Esophagus mucosa (tissue), 1 donor: Measurements from ENCODE around the gene GRIN2C. TPM values are rescaled to one million over a fixed set of nuclear protein-coding genes. Genes with fewer than 3 reads are reported as not detected.

Source experiments
- ATAC-seq: fragments of 200-7000 bp; cut with Tn5 transposase; one replicate; pipeline ENCODE4 v1.9.1; 2020
- total RNA-seq: library from RNA; stranded (reverse); gene quantifications from one replicate; pipeline ENCODE4 v1.2.4, GENCODE V29; 2023
- donor health status: DM: yes; HTN: yes; CAD: no.

Gene GRIN2C
- total RNA-seq, 1 donor from 2014 or later, result not detected

DNA sequence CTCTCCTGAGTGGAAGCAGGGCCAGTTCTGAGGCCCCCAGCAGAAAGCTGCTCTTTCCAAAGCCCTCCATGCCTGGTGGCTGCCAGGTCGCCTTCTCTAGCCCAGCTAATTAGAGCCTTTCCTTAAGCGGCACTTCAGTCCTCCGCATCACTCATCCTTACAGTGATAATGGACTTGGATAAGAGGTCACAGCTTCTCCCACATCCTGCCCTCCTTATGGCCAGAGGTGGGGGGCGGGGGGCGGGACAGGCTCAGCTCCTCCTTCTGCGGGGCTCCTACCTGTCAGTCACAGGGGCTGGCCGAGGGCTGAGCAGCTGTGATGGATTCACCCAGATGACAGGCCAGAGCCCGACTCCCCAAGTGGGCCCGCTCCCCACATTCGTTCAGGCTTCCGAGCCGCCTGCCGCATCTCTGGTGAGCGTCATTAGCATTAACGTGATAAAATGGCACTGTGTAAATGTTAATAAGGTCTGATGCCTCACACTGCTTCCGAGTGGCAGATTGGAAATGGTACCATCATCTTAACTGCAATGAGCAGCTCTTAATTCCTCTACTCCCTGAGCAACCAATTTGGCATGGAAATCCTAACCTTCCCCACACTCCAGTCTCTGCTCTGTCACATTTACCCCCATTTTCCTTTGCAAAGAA lies 41.3 kb downstream of the GRIN2C start:
- ATAC-seq, result no peak

DNA sequence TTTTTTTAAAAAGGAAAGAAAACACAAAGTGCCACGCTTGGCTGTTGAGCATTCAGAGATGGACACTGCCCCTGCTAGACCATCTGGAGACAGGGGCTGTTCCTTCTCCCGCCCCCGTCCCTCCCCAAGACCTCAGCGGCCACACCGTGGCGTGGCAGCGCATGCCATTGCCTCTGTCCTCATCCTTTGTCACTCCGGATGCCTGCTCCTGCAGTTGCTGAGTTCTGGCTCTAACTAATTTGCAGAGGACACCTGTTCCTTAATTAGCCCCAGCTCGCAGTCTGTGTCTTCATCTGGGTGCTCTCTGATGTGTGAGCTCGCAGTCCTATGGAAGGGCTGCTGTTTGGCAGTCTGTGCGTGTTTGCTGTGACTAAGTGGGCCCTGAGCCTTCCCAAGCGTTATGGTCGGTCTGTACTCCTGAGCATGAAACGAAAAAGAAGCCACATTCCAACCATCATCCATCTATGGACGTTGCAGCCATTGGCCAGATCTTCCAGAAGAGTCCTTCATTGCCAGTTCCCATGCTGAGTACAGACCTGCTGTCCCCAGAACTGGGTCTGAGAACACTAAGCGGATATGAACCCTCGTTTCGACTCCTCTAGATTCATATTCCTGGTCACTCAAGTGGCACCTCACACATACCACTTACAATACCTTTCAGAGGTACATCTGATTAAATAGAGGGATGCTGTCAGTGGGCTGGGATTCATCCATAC lies 42.6 kb downstream of the GRIN2C start:
- no peak for ATAC-seq

DNA sequence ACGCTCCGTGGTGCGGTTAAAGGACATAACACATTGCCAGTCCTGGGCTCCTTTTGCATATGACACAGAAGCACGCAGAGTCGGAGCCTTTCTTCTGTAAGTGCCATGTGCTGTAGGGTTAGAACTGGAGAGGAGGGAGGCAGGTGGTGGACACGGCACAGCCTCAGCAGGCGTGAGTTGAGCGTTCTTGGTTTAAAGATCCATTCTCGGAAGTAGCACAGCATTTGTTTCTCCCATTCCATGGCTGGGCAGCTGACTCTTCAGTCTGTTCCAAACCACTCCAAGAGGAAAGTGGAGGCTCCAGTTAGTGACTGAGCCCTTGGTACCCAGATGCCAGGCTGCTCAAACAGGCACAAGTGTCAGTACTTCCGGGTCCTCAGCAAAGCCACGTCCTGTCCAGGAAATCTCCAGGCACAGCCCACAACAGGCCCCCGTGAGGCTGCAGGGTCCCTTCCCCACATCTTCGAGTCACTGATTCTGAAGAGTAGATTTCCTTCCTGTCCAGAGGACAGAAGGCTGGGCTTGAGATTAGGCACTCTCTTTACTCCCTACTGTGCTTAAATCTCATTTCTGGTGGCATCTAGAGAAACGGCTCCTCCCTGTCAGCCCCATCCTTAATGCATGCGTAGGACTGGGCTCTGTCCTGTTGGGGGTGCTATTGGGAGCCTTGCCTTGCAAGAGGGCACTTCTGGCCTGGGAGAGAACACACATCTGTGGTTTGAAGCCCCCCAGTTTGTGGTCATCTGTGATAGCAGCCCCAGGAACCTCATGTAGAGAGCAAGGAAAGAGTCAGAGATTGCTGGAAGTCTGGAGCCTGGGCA lies 43.9 kb downstream of the GRIN2C start:
- no peak for ATAC-seq

DNA sequence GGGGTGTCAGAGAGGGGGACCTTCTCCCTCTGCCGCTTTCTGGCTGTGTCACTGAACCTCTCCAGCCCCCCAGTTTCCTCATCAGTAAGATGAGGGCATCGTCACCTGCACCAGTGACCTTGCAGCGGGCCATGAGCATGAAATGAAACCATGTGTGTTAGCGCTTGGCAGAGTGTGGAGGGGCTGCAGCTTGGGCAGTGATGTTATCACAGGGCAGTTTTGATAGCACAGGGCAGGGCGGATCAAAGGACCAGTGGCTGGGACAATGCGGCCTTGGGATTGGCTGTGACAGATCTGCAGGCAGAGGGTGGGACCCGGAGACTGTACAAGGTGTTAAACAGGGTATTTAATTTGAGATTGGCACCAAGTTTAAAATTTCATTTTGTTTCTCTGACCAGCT lies 44.6 kb downstream of the GRIN2C start:
- ATAC-seq, result no peak

DNA sequence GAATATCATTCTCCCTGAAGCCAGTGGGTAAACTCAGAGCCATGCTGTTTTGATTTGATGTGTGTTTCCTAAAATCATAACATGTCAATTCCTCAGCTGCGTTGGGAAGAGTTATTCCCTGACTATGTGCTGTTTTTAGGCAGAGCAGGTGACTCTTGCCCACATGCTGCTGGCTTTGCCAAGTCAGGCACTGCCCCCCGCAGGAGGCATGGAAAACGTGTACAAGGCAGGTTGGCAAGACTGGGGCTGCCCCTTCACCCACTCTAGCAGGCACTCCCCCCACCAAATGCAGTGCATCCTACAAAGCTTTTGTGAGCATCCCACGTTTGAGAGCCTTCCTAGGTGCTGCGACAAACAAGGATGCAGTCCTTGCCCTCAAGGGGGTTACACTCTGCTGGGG lies 45.2 kb downstream of the GRIN2C start:
- no peak for ATAC-seq

DNA sequence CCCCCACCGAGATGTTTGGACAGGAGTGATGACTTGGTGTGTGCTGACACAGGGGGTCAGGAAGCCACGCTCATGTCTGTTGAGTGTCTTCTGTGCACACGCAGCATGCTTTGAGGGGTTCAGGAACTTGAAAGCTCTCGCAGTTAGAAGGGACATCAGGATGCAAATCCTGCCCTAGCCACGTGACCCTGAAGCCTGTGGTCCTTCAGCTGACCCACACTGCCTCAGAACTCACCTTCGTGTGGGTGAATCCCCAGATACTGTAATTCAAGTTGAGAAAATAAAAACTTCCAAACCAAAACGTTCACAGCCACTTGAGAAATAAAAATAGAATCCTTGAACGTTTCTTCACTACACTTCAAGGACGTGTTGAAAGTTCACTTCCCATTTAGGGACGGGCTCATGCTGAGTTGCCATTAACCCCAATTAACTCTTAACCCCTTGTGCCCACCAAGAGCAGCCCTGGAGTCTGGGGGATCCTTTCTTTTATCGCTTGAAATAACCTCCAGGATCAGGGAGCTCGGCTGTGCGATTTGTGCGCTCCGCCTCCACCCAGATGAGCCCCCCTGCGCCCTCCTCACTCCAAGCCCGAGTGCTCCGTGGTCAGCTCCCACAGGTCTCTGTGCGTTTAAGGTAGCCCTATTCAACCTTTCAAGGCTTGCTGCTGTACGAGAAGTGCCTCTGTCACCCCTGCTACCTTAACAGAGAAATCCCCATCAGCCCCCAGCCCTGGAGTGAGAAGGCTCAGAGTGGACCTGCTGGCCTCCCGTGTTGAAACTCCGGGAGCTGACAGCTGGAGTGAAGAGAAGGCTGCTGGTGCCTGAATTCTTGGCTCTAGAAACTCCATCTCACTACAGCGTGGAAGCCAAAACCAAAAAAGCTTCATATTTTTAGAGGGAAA lies 47.3 kb downstream of the GRIN2C start:
- ATAC-seq, result no peak

DNA sequence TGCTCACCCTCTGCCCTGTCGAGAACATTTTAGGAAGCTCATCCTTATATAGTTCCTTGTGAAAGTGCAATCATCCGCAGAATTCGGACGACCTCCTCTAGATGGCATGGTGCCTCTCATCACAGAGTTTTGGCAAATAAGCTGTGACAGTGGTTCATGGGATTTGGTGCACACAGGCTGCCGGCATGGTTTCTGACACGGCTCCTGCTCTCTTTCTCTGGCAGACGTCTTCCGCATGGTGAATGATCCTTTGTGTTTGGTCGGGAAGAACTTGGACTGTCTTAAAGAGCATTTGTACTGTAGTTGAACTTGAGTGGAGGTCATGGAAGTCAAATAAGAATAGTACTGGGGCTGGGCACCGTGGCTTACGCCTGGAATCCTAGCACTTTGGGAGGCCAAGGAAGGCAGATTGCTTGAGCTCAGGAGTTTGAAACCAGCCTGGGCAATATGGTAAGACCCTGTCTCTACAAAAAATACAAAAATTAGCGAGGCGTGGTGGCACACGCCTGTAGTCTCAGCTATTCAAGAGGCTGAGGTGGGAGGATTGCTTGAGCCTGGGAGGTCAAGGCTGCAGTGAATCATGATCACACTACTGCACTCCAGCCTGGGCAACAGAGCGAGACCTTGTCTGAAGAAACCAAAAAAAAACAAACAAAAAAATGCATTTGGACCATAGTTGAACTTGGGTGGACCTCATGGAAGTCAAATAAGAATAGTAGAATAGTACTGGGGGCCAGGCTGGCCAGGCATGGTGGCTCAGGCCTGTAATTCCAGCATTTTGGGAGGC lies 48.8 kb downstream of the GRIN2C start:
- ATAC-seq, result no peak

DNA sequence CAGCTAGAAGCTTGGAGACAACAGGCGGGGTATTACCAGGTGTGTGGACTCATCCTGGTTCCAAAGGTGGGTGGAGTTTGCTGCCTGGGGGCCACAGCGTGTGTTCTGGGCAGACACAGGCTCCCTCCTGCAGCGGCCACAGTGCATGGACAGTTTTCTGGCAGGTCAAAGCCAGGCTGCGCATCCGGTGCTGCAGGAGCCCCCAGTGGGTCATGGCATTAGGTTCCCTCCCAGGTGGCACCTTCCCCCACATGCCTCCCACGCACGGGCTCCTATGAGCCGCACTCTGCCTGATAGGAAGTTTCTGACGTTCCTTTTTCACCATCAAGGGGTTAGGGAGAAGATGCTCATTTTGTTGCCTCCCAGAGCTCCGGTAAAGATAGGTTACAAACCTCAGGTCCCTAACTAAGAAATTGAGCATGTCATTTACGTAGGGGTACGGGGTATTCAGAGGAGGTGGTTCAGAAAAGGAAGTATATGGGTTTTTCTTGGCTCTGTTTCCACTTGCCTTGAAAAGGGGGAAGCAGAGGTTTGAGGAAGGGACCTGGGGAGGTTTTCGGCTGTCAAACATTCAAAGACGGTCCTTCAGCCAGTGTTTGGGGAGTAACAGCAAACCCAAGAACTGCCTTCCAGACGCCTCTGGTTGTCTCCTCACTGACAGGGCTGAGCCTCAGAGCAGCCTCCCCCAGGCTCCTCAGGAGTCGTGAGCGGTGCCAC lies 50.8 kb downstream of the GRIN2C start:
- no peak for ATAC-seq

DNA sequence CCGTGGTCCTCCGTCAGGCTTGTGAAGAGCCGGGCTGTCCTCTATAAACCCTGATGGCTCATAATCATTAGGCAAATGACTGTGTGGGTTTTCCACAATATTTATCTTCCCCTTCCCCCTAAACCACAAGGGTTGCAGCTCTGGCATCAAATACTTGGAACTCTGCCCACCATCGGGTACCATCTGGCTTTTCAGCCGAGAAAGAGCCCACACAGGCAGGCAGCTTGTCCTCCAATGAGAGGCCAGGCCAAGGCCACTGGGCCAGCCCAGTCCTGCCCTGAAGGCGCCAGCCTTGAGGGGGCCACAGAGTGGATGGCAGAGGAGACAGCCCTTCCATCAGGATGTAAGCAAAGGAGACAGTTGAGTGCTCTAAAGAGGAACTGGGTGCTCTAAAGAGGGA lies 51.8 kb downstream of the GRIN2C start:
- ATAC-seq, result no peak

DNA sequence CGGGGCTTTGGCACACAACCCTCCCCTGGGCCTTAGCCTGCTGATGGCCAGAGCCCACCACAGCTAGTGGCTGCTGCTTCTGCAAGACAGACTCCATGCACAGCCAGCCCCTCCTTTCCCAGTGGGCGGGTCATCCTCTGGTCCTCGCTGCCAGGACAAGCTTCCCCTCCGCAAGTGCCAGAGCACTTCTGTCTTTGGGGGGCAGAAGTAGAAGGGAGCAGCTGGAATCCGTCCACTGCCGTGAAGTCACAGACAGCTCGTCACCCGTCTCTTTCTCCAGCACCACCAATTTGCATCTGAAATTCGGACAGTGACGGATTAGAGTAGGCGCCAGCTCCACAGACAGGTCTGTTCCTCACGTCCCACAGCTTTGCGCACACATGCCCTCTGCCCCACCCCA lies 52.2 kb downstream of the GRIN2C start:
- ATAC-seq, result no peak

DNA sequence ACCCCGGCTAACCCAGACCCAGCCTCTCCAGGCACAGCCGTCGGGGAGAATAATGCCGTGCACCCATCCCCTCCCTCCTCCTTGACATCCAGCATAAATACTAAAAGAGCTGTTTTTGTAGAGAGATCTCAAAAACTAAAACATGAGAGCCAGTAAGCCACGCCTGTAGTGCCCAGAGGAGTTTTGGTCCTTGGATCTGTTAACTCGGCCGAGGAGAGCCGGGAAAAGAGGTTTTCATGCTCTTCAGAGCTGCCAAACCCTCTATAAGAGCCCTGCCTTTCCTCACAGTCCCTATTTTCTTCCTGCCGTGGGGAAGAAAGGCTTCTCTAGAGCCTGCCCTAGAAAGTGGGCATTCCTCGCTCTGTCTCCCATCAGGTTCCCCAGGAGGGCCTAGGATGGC lies 53.4 kb downstream of the GRIN2C start:
- ATAC-seq, result no peak

DNA sequence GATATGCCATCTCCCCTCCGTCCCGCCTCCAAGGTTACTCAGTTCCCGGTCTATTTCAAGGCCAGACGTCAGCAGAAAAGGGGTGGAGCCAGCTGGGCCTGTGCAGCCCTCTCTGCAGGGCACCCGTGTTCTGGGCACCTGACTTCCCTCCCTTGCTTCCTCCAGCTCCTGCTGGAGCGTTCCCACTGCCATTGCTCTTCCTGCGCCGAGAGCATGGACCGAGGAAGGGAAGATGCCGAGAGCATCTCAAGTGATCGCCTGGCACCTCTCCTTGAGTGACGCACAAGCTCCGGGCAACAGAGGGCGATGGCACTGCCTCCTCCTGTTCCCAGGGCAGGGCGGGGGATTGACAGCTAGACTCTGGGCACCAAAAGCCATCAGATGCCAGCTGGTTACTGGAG lies 54.1 kb downstream of the GRIN2C start:
- ATAC-seq, result no peak

DNA sequence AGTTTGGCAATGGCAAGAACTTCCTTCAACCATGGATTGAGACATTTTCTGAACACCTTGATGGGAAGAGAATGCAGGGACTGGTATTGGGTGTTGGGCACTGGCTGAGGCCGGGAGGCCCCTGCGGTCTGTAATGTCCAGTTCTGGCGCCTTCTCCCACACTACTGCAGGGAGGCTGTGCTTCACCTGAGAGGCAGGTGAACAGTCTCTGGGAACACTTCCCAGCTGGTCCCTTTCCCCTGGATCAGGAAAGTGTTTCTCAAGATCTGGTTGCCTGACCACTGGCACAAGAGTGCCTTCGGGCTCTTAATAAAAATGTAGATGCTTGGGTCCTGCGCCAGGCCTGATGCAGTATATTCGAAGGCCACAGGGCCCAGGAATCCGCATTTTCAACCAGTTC lies 55.0 kb downstream of the GRIN2C start:
- no peak for ATAC-seq

DNA sequence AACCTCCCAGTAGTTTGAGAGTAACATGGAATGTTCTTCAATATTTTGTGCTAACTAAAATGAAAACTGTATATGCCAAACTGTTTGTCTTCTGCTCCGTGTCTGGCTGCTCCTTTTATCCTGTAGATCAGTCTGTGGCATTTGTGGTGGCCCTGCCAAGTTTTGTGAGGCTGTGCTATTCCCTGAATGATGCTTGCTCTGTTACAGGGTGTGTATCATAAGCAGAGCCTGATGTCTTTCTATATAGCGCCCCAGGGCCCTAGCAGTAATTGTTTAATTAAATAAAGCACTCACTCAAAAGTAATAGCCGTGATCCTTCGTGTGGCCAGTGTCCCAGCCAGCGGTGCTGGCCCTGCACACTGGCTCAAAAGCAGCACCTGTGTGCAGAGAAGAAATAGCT lies 55.7 kb downstream of the GRIN2C start:
- no peak for ATAC-seq

DNA sequence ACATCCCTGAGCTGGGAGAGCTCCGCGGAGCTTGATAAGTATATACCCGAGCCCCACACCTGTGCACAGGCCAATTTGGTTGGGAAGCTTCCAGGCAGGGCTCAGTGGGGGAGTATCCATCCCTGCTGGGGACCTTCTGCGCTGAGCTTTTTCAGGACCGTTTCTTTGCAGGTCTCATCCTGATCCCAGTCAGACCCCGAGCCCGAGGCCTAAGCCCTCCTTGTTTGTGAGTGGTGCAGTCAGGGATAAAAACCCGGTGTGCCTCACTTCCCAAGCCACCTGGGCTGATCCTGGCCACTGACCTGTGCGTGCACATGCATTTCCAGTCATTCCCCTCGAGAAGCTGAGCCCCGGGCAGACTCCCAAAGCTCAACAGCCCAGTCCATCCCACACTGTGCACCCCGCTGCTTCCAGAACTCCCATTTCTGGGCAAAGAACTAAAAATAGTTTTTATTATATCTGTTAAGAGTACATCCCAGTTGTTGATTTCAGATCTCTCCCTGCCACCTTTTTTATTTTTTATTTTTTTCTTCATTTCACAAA lies 56.2 kb downstream of the GRIN2C start:
- ATAC-seq, result no peak

DNA sequence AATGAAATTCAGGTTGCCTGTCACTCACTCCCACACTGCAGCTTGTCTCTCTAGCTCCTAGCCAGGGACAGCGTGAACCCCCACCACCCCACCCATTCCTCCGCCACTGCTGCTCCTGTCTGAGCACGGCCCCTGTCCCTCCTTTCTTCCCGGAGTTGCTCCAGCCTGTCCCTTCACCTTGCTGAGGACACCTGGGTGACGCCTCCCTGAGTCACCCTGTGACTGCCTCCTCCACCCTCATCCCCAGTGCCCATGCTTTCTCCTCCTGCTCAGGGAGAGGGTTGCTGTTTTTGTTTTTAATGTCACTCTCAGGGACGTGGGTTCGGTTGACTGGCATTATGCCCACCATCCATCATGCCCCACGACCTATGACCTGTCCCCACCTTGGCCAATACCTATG lies 57.8 kb downstream of the GRIN2C start:
- peak; percentile 82 for ATAC-seq

DNA sequence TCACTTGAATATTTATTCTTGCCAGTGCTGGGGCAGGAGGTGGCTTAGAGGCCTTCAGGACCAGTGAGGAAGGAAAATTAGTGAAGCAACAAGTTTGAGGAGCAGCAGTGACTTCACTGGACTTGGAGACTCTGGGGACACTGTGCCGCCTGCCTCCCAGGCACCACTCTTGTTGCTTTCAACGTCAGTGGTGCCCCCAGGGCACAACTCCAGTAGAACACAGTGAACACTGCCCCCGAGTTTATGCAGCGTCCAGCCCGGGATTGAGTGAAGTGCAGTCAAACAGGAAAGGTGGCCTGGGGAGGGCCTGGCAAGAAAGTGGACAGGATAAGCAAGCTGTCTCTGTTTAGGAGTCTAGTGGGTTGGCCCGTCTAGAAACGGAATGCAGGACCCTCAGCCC lies 59.2 kb downstream of the GRIN2C start:
- ATAC-seq, result no peak

DNA sequence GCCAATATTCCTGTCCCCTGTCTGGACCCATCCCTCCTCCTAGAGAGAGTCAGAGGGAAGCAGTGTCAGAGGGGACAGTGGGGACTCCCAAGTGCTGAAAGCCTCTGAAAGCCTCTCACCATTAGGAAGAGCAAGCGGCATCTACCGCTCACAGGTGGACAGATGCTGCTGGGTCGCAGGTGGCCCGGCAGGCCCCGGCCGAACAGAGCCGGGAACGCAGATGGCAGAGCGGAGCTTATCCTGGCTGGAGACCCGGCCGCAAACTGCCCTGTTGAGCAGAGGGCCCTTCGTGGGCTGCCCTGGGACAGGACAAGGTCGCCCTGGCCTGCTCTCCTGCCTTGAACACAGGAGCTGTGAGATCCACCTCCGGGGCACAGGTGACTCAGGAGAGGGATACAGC lies 60.6 kb downstream of the GRIN2C start:
- no peak for ATAC-seq

DNA sequence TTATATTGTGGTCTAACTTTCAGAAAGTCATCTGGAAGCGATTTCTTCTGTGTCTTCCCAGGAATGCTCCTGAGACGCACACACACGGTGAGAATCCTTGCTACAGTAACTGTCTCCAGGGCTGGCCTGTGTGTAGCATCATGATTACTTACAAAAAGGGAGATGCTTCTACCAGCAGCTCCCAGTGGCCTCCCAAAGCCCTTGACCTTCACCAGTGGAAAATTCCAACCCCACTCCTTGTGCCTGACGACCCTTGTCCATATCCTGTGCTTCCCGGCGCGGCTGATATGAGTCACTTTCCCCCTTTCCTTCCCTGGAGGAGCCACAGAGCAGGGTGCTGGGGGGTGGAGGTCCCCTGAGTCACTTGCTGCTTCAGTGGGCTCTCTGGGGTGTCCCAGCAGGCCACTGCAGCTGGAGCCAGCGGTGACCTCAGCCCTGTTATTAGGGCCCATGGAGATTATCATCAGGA lies 61.4 kb downstream of the GRIN2C start:
- no peak for ATAC-seq

DNA sequence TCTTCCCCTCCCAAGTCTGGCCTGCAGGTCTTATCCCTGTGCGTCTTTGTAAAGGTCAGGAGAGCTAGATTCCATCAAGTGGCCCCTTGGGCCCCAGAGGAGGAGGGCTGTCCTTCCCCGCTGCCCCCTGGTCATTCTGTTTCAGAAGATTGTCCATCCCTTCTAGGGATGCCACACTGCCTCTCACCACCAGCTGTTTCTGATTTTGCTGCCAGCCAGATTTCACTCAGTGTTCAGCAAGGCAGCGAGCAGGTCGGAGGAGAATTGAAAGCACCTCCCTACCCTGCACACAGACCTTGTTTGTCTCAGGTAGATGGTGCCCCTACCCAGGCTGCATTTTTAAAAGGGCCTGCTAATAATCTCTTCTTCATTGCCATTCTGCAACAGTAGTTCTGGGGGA lies 61.9 kb downstream of the GRIN2C start:
- ATAC-seq, result no peak

DNA sequence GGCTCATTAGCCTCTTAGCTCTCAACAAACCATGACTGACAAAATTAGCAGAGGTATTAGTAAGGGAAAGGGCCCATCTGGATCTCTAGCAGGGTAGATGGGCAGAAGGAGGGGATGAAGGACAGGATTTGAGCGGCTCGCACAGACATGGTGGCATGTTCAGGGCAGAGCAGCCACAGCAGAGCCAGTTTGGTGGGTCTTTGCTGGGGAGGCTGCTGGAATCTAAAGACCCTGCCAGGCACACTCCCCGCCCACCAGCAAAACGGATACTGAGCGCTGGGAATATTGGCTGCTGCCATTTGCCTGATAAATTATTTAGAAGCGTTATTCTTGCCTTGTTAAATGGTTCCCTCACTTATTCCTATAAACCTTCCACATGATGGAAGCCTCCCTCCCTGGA lies 62.8 kb downstream of the GRIN2C start:
- ATAC-seq, result no peak
